Measurements from ENCODE around the gene CCN6.

The CCN6 gene

DNA sequence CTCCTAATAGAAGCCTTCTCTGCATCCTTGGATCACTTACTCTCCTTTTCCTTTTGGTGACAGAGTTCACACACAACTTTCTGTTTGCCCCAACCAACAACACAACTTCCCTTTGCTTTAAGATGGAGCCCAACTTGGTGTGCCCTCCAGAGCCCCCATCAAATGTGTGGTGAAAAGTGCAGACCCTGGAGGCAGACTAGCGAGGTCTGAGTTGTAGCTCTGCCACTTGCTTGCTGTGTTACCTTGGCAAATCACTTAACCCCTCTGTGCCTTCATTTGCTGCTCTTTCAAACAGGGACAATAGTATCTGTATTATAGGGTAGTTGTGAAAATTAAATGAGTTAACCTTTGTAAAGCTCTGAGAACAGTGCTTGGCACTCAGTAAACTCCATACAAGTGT lies 34.3 kb upstream of the CCN6 start:
- TF ChIP-seq TEAD4 (IDR thresholded peaks at IDR 0.05) (no peak), RAD21 (IDR thresholded peaks at IDR 0.05; ENCODE audit: low read depth) (no peak), TCF12 (IDR thresholded peaks at IDR 0.05; ENCODE audit: low read depth) (no peak)
- TF ChIP-seq, protein P1, sequence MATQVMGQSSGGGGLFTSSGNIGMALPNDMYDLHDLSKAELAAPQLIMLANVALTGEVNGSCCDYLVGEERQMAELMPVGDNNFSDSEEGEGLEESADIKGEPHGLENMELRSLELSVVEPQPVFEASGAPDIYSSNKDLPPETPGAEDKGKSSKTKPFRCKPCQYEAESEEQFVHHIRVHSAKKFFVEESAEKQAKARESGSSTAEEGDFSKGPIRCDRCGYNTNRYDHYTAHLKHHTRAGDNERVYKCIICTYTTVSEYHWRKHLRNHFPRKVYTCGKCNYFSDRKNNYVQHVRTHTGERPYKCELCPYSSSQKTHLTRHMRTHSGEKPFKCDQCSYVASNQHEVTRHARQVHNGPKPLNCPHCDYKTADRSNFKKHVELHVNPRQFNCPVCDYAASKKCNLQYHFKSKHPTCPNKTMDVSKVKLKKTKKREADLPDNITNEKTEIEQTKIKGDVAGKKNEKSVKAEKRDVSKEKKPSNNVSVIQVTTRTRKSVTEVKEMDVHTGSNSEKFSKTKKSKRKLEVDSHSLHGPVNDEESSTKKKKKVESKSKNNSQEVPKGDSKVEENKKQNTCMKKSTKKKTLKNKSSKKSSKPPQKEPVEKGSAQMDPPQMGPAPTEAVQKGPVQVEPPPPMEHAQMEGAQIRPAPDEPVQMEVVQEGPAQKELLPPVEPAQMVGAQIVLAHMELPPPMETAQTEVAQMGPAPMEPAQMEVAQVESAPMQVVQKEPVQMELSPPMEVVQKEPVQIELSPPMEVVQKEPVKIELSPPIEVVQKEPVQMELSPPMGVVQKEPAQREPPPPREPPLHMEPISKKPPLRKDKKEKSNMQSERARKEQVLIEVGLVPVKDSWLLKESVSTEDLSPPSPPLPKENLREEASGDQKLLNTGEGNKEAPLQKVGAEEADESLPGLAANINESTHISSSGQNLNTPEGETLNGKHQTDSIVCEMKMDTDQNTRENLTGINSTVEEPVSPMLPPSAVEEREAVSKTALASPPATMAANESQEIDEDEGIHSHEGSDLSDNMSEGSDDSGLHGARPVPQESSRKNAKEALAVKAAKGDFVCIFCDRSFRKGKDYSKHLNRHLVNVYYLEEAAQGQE (IDR thresholded peaks at IDR 0.05; ENCODE audit: low read depth) = no peak

DNA sequence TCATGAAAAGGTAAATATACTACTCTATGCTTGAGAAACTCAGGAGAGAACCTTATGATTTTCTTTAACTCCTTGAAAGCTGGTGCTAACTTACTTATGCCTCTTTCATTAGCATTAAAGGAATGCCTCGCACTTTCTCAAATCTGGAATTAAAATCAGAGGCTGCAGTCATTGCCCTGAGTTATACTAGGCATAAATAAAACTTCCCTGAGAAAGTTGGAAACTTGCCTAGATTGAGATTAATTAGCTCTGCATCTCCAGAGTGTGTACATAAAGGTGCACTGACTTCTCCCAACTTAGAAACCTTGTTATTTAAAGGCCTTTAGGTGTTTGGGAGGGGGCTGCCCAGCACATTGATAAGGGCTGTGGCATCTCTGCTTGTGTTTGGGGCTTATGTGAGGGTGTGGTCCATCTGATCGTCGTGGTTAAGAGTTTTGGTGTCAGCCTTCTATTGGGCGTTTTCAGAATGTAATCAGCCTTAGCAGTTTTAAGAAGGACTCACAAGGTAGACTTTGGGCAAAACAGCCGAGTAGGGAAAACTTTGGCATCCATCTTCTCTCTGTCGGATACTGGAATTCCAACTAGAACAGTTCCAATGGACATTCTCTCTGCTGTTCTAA lies 32.1 kb upstream of the CCN6 start:
- TF ChIP-seq TCF12 (IDR thresholded peaks at IDR 0.05; ENCODE audit: low read depth) (no peak), ZBTB7A (IDR thresholded peaks at IDR 0.05; ENCODE audit: low read depth) (no peak), CREB1 (IDR thresholded peaks at IDR 0.05; ENCODE audit: low read depth) (no peak), CEBPB (IDR thresholded peaks at IDR 0.05) (no peak), YY1 (IDR thresholded peaks at IDR 0.05; ENCODE audit: low read depth) (no peak)
- TF ChIP-seq, protein P2, sequence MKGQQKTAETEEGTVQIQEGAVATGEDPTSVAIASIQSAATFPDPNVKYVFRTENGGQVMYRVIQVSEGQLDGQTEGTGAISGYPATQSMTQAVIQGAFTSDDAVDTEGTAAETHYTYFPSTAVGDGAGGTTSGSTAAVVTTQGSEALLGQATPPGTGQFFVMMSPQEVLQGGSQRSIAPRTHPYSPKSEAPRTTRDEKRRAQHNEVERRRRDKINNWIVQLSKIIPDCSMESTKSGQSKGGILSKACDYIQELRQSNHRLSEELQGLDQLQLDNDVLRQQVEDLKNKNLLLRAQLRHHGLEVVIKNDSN (IDR thresholded peaks at IDR 0.05) = no peak
- TF ChIP-seq, protein P3, sequence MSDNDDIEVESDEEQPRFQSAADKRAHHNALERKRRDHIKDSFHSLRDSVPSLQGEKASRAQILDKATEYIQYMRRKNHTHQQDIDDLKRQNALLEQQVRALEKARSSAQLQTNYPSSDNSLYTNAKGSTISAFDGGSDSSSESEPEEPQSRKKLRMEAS (IDR thresholded peaks at IDR 0.05) = no peak

DNA sequence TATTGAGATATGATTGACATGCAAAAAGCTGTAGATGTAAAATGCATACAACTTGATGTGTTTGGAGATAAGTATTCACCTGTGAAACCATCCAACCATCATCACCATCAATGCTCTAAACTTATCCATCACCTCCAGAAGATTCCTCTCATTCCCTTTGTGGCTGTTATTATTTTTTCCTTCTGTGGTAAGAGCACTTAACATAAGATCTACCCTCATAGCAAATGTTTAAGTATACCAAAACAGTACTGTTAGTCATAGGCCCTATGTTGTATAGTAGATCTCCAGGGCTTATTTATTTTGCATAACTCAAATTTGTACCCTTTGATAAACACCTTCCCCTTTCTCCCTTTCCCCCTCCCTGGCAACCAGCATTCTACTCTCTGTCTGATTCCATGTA lies 31.2 kb upstream of the CCN6 start:
- TF ChIP-seq, protein P2 (IDR thresholded peaks at IDR 0.05) = no peak
- TF ChIP-seq RAD21 (IDR thresholded peaks at IDR 0.05; ENCODE audit: low read depth) (no peak), EGR1 (IDR thresholded peaks at IDR 0.05) (no peak), TCF12 (IDR thresholded peaks at IDR 0.05; ENCODE audit: low read depth) (no peak), FOXM1 (IDR thresholded peaks at IDR 0.05; ENCODE audit: borderline replicate concordance, low read depth) (no peak), NFIC (IDR thresholded peaks at IDR 0.05) (no peak), TAF1 (IDR thresholded peaks at IDR 0.05; ENCODE audit: low read depth) (no peak), ZBTB7A (IDR thresholded peaks at IDR 0.05; ENCODE audit: low read depth) (no peak), CREB1 (IDR thresholded peaks at IDR 0.05; ENCODE audit: low read depth) (no peak), CEBPB (IDR thresholded peaks at IDR 0.05) (no peak), EP300 (IDR thresholded peaks at IDR 0.05; ENCODE audit: borderline replicate concordance) (no peak), TEAD4 (IDR thresholded peaks at IDR 0.05) (no peak), YY1 (IDR thresholded peaks at IDR 0.05; ENCODE audit: low read depth) (no peak)
- TF ChIP-seq, protein P1 (IDR thresholded peaks at IDR 0.05; ENCODE audit: low read depth) = no peak
- TF ChIP-seq, protein P3 (IDR thresholded peaks at IDR 0.05) = no peak

DNA sequence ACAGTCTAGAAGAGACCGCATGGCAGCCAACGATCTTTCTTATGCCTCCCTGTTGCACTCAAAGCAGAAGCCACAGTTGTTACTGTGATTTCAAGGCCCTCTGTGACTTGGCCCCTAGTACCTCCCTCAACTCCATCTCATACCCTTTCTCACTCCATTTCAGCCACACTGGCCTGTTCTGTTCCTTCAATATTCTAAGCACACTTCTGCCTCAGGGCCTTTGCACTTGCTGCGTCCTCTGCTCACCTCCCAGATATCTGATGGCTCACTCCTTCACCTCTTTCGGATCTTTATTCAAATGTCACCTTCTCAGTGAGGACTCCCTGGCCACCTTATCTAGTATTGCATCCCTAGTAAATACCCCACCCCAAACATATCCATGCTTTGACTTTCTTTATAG lies 29.4 kb upstream of the CCN6 start:
- TF ChIP-seq, protein P1 (IDR thresholded peaks at IDR 0.05; ENCODE audit: low read depth) = no peak
- no peak for TF ChIP-seq YY1 (IDR thresholded peaks at IDR 0.05; ENCODE audit: low read depth)
- TF ChIP-seq, protein P2 (IDR thresholded peaks at IDR 0.05) = no peak
- TF ChIP-seq CREB1 (IDR thresholded peaks at IDR 0.05; ENCODE audit: low read depth) = no peak
- TF ChIP-seq ZBTB7A (IDR thresholded peaks at IDR 0.05; ENCODE audit: low read depth) = no peak
- TF ChIP-seq FOXM1 (IDR thresholded peaks at IDR 0.05; ENCODE audit: borderline replicate concordance, low read depth) = no peak
- no peak for TF ChIP-seq TCF12 (IDR thresholded peaks at IDR 0.05; ENCODE audit: low read depth)
- TF ChIP-seq, protein P3 (IDR thresholded peaks at IDR 0.05) = no peak

Measured in Ishikawa (cell line).